Erythroblast (primary cell): ENCODE measurements around the gene CEP290.

Experiments used
- GATA1 ChIP-seq: IDR thresholded peaks from 2 replicates; pipeline ENCODE4 v1.6.1; 2011; ENCODE audit warnings: low read depth, mild to moderate bottlenecking, control low read depth, low read length, moderate library complexity
- POLR2A ChIP-seq: IDR thresholded peaks from 2 replicates; pipeline ENCODE4 v1.6.1; 2011; ENCODE audit warnings: mild to moderate bottlenecking, low read length

- no peak for TF ChIP-seq POLR2A
- no peak for TF ChIP-seq GATA1
Observed at GRCh38 chr12:88185279-88185678, 43.4 kb upstream of the CEP290 start.
